ENCODE measurements around the gene DNTTIP2.

GRCh38 chr1:93847811-93848288 lies 31.2 kb downstream of the DNTTIP2 start:
- no peak for TF ChIP-seq EZH2 (IDR thresholded peaks at IDR 0.05; ENCODE audit: borderline replicate concordance, low read depth, low read length, severe bottlenecking)
- no peak for TF ChIP-seq CTCF (IDR thresholded peaks at IDR 0.05; ENCODE audit: borderline replicate concordance, extremely low read depth, low read length, poor library complexity, severe bottlenecking)
